ENCODE results near the gene EDDM3A. TPM values are rescaled to one million over a fixed set of nuclear protein-coding genes. Genes with fewer than 3 reads are reported as not detected.

EDDM3A gene
- polyA plus RNA-seq, 1 donor from 2014 or later, result not detected

- TF ChIP-seq CTCF (IDR thresholded peaks at IDR 0.05; ENCODE audit: poor library complexity, severe bottlenecking) (no peak), MXI1 (conservative IDR thresholded peaks at IDR 0.05; ENCODE audit: poor library complexity, severe bottlenecking) (no peak)
These were observed 28.7 kb downstream of the EDDM3A start (continued) for GRCh38 chr14:20774258-20774824.

- Histone ChIP-seq H4K20me1 (ENCODE audit: insufficient read depth) (no peaks in the 10 kb centered on the region), H3K27me3 (ENCODE audit: insufficient read depth, low read depth, low read length) (no peaks in the 10 kb centered on the region), H3K4me3 (ENCODE audit: low read length) (no peak overlapping the region), H3K4me2 (ENCODE audit: low read length) (no peak overlapping the region), H3K9ac (ENCODE audit: low read length) (no peak overlapping the region), H3K9me2 (ENCODE audit: insufficient read depth, low read length) (no peaks in the 10 kb centered on the region), H2AFZ (ENCODE audit: low read depth, low read length) (no peak overlapping the region), H3K36me3 (ENCODE audit: insufficient read depth, low read length) (no peaks in the 10 kb centered on the region), H3K79me2 (replicated peaks; ENCODE audit: insufficient read depth, low read length) (no peaks in the 10 kb centered on the region), H3K27ac (ENCODE audit: low read length) (no peak overlapping the region), H3K9me3 (ENCODE audit: low read length) (no peaks in the 10 kb centered on the region), H3F3A (ENCODE audit: insufficient read depth, low read length, poor library complexity, severe bottlenecking) (no peaks in the 10 kb centered on the region)
- TF ChIP-seq RAD21 (conservative IDR thresholded peaks at IDR 0.05) (no peak), TAF1 (IDR thresholded peaks at IDR 0.05; ENCODE audit: low read depth) (no peak), EZH2 (IDR thresholded peaks at IDR 0.05; ENCODE audit: borderline replicate concordance, insufficient read depth, low read length, poor library complexity, severe bottlenecking) (no peak), EP300 (conservative IDR thresholded peaks at IDR 0.05; ENCODE audit: poor library complexity, severe bottlenecking) (no peak), MXI1 (conservative IDR thresholded peaks at IDR 0.05; ENCODE audit: poor library complexity, severe bottlenecking) (no peak), SMC3 (conservative IDR thresholded peaks at IDR 0.05; ENCODE audit: poor library complexity) (no peak), CTCF (IDR thresholded peaks at IDR 0.05; ENCODE audit: poor library complexity, severe bottlenecking) (no peak), REST (IDR thresholded peaks at IDR 0.05; ENCODE audit: borderline replicate concordance) (no peak), POLR2AphosphoS5 (IDR thresholded peaks at IDR 0.05) (no peak)
These were observed 29.4 kb downstream of the EDDM3A start for GRCh38 chr14:20775043-20775442.
